Neuronal stem cell (in vitro differentiated cells): ENCODE results near the gene TMEM63C.
A peak's percentile ranks its signal among the peaks of the same experiment; 100 is the strongest.

ENCODE experiments used
- DNase-seq: peaks from one replicate; pipeline ENCODE4 v3.0.0-alpha.2; 2013; ENCODE audit warnings: low spot score
- H2AFZ ChIP-seq: one replicate; pipeline ENCODE4 v1.6.1; 2013; ENCODE audit warnings: mild to moderate bottlenecking, low read length, inconsistent platforms
- H2AK5ac ChIP-seq: 2 replicates; pipeline ENCODE4 v1.6.1; 2013; ENCODE audit warnings: low read depth, mild to moderate bottlenecking, inconsistent platforms, low read length, moderate library complexity, mixed read lengths
- H2BK120ac ChIP-seq: 2 replicates; pipeline ENCODE4 v1.6.1; 2013; ENCODE audit warnings: low read depth, mild to moderate bottlenecking, inconsistent platforms, low read length, moderate library complexity, mixed read lengths
- H2BK12ac ChIP-seq: one replicate; pipeline ENCODE4 v1.6.1; 2013; ENCODE audit warnings: low read length, inconsistent platforms
- H2BK15ac ChIP-seq: 2 replicates; pipeline ENCODE4 v1.6.1; 2013; ENCODE audit warnings: mild to moderate bottlenecking, low read length, inconsistent platforms, mixed read lengths
- H2BK5ac ChIP-seq: one replicate; pipeline ENCODE4 v1.6.1; 2013; ENCODE audit warnings: inconsistent platforms, mild to moderate bottlenecking, low read length, moderate library complexity
- H3K14ac ChIP-seq: one replicate; pipeline ENCODE4 v1.6.1; 2013; ENCODE audit warnings: low read length, inconsistent platforms
- H3K18ac ChIP-seq: 2 replicates; pipeline ENCODE4 v1.6.1; 2013; ENCODE audit warnings: low read length, inconsistent platforms
- H3K23ac ChIP-seq: 2 replicates; pipeline ENCODE4 v1.6.1; 2013; ENCODE audit warnings: low read depth, mild to moderate bottlenecking, mixed read lengths, low read length, inconsistent platforms; ENCODE audit not compliant: poor library complexity
- H3K27ac ChIP-seq: replicated peaks from 3 replicates; pipeline ENCODE4 v1.5.1; 2013; ENCODE audit warnings: low read length, inconsistent platforms
- H3K27me3 ChIP-seq, 3 experiments: 2 replicates each; pipeline ENCODE4 v1.6.1; 2013; ENCODE audit warnings: low read length in 3 of 3, mild to moderate bottlenecking in 2 of 3, inconsistent platforms in 1 of 3, low read depth in 1 of 3, mixed read lengths in 1 of 3, moderate library complexity in 1 of 3; ENCODE audit not compliant: control insufficient read depth in 3 of 3, insufficient read depth in 3 of 3
- H3K36me3 ChIP-seq, 2 donors: replicated peaks in 1 of 2; 2 replicates each; pipeline ENCODE4 v1.6.1; 2013; ENCODE audit warnings: low read length in 2 of 2; ENCODE audit not compliant: control insufficient read depth in 2 of 2, insufficient read depth in 2 of 2
- H3K4ac ChIP-seq: 2 replicates; pipeline ENCODE4 v1.6.1; 2013; ENCODE audit warnings: inconsistent platforms, mild to moderate bottlenecking, low read length, moderate library complexity
- H3K4me1 ChIP-seq, 2 donors: 1 replicate in 1 of 2; 2 replicates in 1 of 2; pipeline ENCODE4 v1.6.1; 2013; ENCODE audit warnings: low read length in 2 of 2, low read depth in 1 of 2; ENCODE audit not compliant: control insufficient read depth in 2 of 2, insufficient read depth in 1 of 2
- H3K4me2 ChIP-seq: one replicate; pipeline ENCODE4 v1.6.1; 2013; ENCODE audit warnings: mild to moderate bottlenecking, low read length, inconsistent platforms; ENCODE audit not compliant: insufficient read depth, poor library complexity, severe bottlenecking
- H3K4me3 ChIP-seq, 2 donors: 2 replicates each; pipeline ENCODE4 v1.5.1; 2013; ENCODE audit warnings: low read length in 2 of 2, mild to moderate bottlenecking in 2 of 2, inconsistent platforms in 1 of 2, moderate library complexity in 1 of 2
- H3K79me1 ChIP-seq: one replicate; pipeline ENCODE4 v1.6.1; 2013; ENCODE audit warnings: low read depth, mild to moderate bottlenecking, inconsistent platforms, low read length, moderate library complexity
- H3K9ac ChIP-seq: one replicate; pipeline ENCODE4 v1.6.1; 2013; ENCODE audit warnings: mild to moderate bottlenecking, low read depth, low read length, inconsistent platforms; ENCODE audit not compliant: poor library complexity
- H3K9me3 ChIP-seq, 2 donors: replicated peaks in 1 of 2; 2 replicates each; pipeline versions ENCODE3 to v1.6.1; 2013; ENCODE audit warnings: low read length in 2 of 2, mild to moderate bottlenecking in 2 of 2, inconsistent platforms in 1 of 2, low read depth in 1 of 2, mixed read lengths in 1 of 2, moderate library complexity in 1 of 2; ENCODE audit not compliant: control insufficient read depth in 2 of 2, insufficient read depth in 1 of 2
- H4K8ac ChIP-seq: one replicate; pipeline ENCODE4 v1.6.1; 2013; ENCODE audit warnings: low read depth, mild to moderate bottlenecking, inconsistent platforms, low read length, moderate library complexity
- H4K91ac ChIP-seq: one replicate; pipeline ENCODE4 v1.6.1; 2013; ENCODE audit warnings: low read length, low read depth, mild to moderate bottlenecking, inconsistent platforms; ENCODE audit not compliant: poor library complexity
- WGBS, 2 donors: extraction: QIAGEN DNeasy Blood & Tissue Kit; methylation state at CpG; one replicate each; pipeline ENCODE4 v1.1.7; 2013; ENCODE audit warnings: missing lambda C conversion rate in 2 of 2, mixed read lengths in 1 of 2; ENCODE audit not compliant: insufficient read length in 2 of 2, insufficient replicate concordance in 1 of 2; ENCODE audit errors: extremely low coverage in 2 of 2; 5-methylcytosine and 5-hydroxymethylcytosine counted together

The TMEM63C gene

DNA sequence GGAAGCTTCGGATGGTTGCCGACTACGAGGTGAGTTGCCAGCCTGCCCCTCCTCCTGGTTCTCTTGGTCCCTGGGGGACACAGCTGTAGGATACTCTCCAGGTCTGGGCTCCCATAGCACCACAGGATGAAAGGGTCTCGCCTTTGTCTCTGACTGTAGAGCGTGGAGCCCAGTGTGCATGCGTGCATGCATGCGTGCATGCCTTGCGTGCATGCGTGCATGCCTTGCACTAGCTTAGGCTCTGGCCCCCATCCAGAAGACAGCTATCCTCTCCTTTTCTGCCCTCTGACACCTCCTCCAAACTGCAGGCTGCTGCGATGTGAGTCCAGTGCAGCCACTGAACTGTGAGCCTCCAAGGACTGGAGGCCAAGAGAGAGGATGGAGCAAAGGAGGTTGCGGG, 70.3 kb downstream of the TMEM63C start:
- Histone ChIP-seq H3K9ac (no peak overlapping the region), H3K14ac (no peak overlapping the region), H2BK15ac (no peak overlapping the region), H2AFZ (no peak overlapping the region), H4K91ac (no peak overlapping the region), H2BK5ac (no peak overlapping the region), H2AK5ac (no peak overlapping the region), H3K18ac (no peak overlapping the region), H2BK120ac (no peak overlapping the region), H4K8ac (no peak overlapping the region), H3K36me3 (no peaks in the 10 kb centered on the region), H3K79me1 (no peaks in the 10 kb centered on the region), H3K9me3 (no peaks in the 10 kb centered on the region), H3K27ac (no peak overlapping the region), H3K27me3 (peaks cover 0 to 15% (median 0%) of the 10 kb centered on the region in 3 experiments), H2BK12ac (no peak overlapping the region), H3K23ac (no peak overlapping the region), H3K4ac (no peak overlapping the region), H3K4me1 (no peaks in the 10 kb centered on the region), H3K4me2 (no peak overlapping the region), H3K4me3 (no peak overlapping the region)
- no CpG with 5 or more reads among the region's 11 CpGs for WGBS, 2 donors
- DNase-seq: no peak

DNA sequence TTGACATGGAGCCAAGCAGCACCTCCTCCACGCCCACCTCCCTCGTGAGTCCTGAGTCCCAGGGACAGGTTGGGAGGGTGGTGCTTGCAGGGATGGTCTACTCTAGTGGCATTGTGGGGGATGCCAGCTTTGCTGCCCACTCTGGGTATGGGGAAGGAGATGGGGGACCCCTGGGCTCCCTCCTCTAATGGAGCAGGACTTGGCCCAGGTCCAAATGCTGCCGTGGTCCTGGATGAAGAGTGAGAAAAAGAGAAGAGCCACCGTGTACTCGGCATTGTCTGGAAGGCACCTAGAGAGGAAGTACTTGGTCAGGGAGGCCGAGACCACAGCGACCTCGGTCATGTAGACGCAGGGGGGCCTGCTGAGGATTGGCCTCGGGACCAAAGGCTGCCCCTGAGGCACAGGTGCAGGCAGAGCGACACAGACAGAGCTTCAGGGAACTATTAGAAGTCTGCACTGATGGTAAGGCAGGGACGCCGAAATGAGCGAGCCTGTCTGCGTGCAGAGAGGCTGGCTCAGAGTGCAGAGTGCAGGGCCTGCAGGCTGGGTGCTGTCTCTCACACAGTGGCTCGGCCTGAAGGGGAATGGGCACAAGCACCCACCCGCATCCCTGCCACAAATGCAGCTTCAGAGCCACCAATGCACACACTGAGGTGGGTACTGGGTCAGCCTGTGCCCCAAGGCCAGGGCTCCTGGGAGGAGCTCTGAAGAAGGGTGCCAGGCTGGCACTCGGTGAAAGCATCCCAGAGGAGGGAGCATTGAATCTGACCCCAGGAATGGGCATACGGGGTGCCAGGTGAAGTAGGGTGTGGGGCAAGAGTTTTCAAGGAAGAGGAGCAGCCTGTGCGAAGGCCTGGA, 72.0 kb downstream of the TMEM63C start:
- H4K91ac ChIP-seq: no peak overlapping the region
- H3K9me3 ChIP-seq: no peaks in the 10 kb centered on the region
- no peaks in the 10 kb centered on the region for H3K79me1 ChIP-seq
- H3K4me2 ChIP-seq: no peak overlapping the region
- H3K4me3 ChIP-seq: no peak overlapping the region
- H3K14ac ChIP-seq: peak overlapping the region; percentile 63
- no peak overlapping the region for H4K8ac ChIP-seq
- H3K4ac ChIP-seq: no peak overlapping the region
- peak overlapping the region; percentile 17 for H3K9ac ChIP-seq
- H3K4me1 ChIP-seq: no peaks in the 10 kb centered on the region
- peaks cover 0 to 24% (median 0%) of the 10 kb centered on the region in 3 experiments for H3K27me3 ChIP-seq
- H2BK5ac ChIP-seq: no peak overlapping the region
- H2BK15ac ChIP-seq: no peak overlapping the region
- no peak overlapping the region for H2AK5ac ChIP-seq
- H3K18ac ChIP-seq: peak overlapping the region; percentile 44
- no peak for DNase-seq
- H2BK12ac ChIP-seq: no peak overlapping the region
- H3K27ac ChIP-seq: no peak overlapping the region
- peak overlapping the region; percentile 43 for H3K23ac ChIP-seq
- no peak overlapping the region for H2AFZ ChIP-seq
- no CpG with 5 or more reads among the region's 20 CpGs for whole genome bisulfite sequencing, 2 donors
- no peaks in the 10 kb centered on the region for H3K36me3 ChIP-seq
- no peak overlapping the region for H2BK120ac ChIP-seq

DNA sequence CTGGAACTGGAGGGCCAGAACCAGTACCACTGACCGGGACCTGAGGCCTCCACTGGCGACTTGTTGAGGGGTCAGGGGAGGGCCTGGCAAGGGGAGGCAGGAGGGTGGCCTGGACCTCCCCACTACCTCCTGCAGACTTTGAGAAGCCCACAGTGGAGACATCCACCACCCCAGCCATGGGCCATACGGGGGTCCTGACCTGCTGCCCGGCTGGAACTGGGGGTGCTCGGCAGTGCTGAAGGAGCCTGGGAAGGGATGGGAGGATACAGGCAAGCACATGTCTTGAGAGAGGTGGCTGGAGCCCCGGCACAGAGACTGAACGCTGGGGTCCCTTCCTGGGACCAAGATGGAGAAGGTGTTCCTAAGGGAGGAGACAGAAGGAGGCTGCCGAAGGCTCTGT, 75.1 kb downstream of the TMEM63C start:
- Histone ChIP-seq H2AFZ (no peak overlapping the region), H2BK15ac (no peak overlapping the region), H3K27me3 (peaks cover 0 to 40% (median 0%) of the 10 kb centered on the region in 3 experiments), H3K36me3 (no peaks in the 10 kb centered on the region), H3K14ac (peak overlapping the region; percentile 47), H3K9me3 (no peaks in the 10 kb centered on the region), H2AK5ac (peak overlapping the region; percentile 51), H2BK5ac (no peak overlapping the region), H3K4ac (no peak overlapping the region), H4K8ac (no peak overlapping the region), H3K79me1 (peaks cover 2% of the 10 kb centered on the region), H2BK12ac (no peak overlapping the region), H3K27ac (no peak overlapping the region), H3K23ac (no peak overlapping the region), H3K4me1 (no peaks in the 10 kb centered on the region), H2BK120ac (no peak overlapping the region), H3K9ac (no peak overlapping the region), H3K18ac (peak overlapping the region; percentile 39), H3K4me3 (no peak overlapping the region), H4K91ac (no peak overlapping the region), H3K4me2 (no peak overlapping the region)
- no CpG with 5 or more reads among the region's 8 CpGs for WGBS, 2 donors
- no peak for DNase-seq

DNA sequence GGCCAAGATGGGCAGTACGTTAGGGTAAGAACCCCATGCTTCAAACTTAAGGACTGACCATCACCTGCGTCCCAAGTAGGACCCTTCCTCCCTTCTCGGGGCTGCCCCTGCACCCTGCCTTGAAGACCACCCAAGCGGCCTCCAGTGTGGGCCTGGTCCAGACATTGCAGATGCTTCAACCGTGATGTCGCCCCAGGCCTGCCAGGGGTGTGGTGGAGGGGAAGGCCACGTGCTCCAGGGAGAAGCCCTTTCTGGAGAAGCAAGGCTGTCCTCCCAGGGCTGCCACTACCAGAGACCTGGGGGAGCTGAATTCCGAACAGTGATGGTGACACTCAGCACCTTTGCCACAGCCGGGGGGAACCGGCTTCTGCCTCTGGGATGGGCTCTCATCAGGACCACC, 76.1 kb downstream of the TMEM63C start:
- no peak overlapping the region for H3K4me2 ChIP-seq
- no CpG with 5 or more reads among the region's 10 CpGs for WGBS, 2 donors
- peak overlapping the region; percentile 49 for H2AK5ac ChIP-seq
- no peak overlapping the region for H2BK5ac ChIP-seq
- no peak overlapping the region for H2AFZ ChIP-seq
- no peak overlapping the region for H4K91ac ChIP-seq
- H3K27me3 ChIP-seq: peaks cover 0 to 37% (median 0%) of the 10 kb centered on the region in 3 experiments
- H3K14ac ChIP-seq: no peak overlapping the region
- no peak overlapping the region for H3K4me3 ChIP-seq
- H2BK12ac ChIP-seq: no peak overlapping the region
- no peak overlapping the region for H3K18ac ChIP-seq
- H2BK15ac ChIP-seq: no peak overlapping the region
- H3K9ac ChIP-seq: no peak overlapping the region
- H3K79me1 ChIP-seq: peaks cover 2% of the 10 kb centered on the region
- H3K9me3 ChIP-seq: no peaks in the 10 kb centered on the region
- H3K27ac ChIP-seq: no peak overlapping the region
- no peak overlapping the region for H4K8ac ChIP-seq
- no peak overlapping the region for H3K23ac ChIP-seq
- no peaks in the 10 kb centered on the region for H3K4me1 ChIP-seq
- no peak overlapping the region for H3K4ac ChIP-seq
- DNase-seq: no peak
- H3K36me3 ChIP-seq: no peaks in the 10 kb centered on the region
- H2BK120ac ChIP-seq: no peak overlapping the region
